ENCODE data around the gene KRTAP10-1.

- TF ChIP-seq POLR2A (IDR thresholded peaks at IDR 0.05) (no peak), CTCF (IDR thresholded peaks at IDR 0.05) (no peak), EP300 (IDR thresholded peaks at IDR 0.05) (no peak), POLR2AphosphoS5 (IDR thresholded peaks at IDR 0.05) (no peak)
Measured at GRCh38 chr21:44525391-44526095, 14.5 kb downstream of the KRTAP10-1 start.
